Measurements from ENCODE around the gene ATP11C.

Gene ATP11C

DNA sequence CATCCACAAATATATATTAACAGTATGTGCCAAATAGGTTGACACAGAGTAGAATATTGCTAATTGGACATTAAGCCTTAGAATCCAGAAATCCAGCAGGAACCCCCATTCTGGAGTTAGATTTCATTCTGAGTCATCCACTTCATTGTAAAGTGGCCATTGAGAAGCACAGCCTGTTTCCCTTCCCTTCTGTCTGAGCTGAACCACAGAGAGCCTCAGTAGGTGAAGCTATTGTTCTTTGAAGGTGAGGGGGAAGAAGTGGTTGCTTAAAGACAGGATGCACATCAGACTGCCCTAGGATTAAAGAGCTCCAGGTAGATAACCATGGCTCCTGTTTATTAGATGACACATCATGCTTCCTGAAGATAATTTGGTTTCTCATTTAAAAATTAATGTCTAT is 194.3 kb downstream of the ATP11C start:
- Histone ChIP-seq H3K9me2 (replicated peaks; ENCODE audit: control insufficient read depth, low read length) (no peaks in the 10 kb centered on the region), H3K4me3 (ENCODE audit: low read length) (no peak overlapping the region), H3K36me3 (ENCODE audit: control insufficient read depth, low read length) (no peaks in the 10 kb centered on the region), H3K9me3 (ENCODE audit: control insufficient read depth, insufficient read depth, low read length) (no peaks in the 10 kb centered on the region), H3F3A (ENCODE audit: control insufficient read depth, insufficient read depth) (no peaks in the 10 kb centered on the region), H3K27ac (ENCODE audit: low read depth, low read length) (no peak overlapping the region), H3K79me2 (ENCODE audit: control insufficient read depth, low read length) (no peaks in the 10 kb centered on the region), H3K4me2 (ENCODE audit: low read length) (no peak overlapping the region), H4K20me1 (ENCODE audit: control insufficient read depth, insufficient read depth, low read depth, low read length) (no peaks in the 10 kb centered on the region), H3K27me3 (ENCODE audit: control insufficient read depth, low read length) (no peaks in the 10 kb centered on the region), H3K4me1 (ENCODE audit: control insufficient read depth, low read length) (no peaks in the 10 kb centered on the region)
- TF ChIP-seq, protein P1, sequence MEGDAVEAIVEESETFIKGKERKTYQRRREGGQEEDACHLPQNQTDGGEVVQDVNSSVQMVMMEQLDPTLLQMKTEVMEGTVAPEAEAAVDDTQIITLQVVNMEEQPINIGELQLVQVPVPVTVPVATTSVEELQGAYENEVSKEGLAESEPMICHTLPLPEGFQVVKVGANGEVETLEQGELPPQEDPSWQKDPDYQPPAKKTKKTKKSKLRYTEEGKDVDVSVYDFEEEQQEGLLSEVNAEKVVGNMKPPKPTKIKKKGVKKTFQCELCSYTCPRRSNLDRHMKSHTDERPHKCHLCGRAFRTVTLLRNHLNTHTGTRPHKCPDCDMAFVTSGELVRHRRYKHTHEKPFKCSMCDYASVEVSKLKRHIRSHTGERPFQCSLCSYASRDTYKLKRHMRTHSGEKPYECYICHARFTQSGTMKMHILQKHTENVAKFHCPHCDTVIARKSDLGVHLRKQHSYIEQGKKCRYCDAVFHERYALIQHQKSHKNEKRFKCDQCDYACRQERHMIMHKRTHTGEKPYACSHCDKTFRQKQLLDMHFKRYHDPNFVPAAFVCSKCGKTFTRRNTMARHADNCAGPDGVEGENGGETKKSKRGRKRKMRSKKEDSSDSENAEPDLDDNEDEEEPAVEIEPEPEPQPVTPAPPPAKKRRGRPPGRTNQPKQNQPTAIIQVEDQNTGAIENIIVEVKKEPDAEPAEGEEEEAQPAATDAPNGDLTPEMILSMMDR (IDR thresholded peaks at IDR 0.05; ENCODE audit: low read depth, low read length, poor library complexity, severe bottlenecking) = no peak
- no peak for TF ChIP-seq EZH2phosphoT487 (IDR thresholded peaks at IDR 0.05; ENCODE audit: borderline replicate concordance, low read length)

DNA sequence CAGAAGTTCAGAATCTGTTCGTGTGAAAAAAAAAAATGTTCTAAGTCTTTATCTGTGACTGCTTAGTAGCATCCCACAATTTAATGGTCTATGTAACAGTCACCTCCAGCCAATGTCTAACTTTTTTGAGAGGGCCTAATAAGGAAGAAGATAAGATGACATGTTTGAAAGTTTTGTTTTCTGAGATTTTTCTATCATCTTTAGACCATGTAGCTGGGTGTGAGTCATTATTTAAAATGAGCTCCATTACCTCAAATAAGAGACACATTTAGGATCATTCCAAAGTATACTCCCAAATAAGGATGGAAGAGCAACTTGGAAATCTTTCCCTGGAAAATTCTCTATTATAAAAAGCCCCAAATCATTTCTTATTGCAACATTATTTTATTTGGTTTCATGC is 196.7 kb downstream of the ATP11C start:
- Histone ChIP-seq H4K20me1 (ENCODE audit: control insufficient read depth, insufficient read depth, low read depth, low read length) (no peaks in the 10 kb centered on the region), H3K4me1 (ENCODE audit: control insufficient read depth, low read length) (no peaks in the 10 kb centered on the region), H3K27ac (ENCODE audit: low read depth, low read length) (no peak overlapping the region), H3K36me3 (ENCODE audit: control insufficient read depth, low read length) (no peaks in the 10 kb centered on the region), H3K9me2 (replicated peaks; ENCODE audit: control insufficient read depth, low read length) (no peaks in the 10 kb centered on the region), H3K27me3 (ENCODE audit: control insufficient read depth, low read length) (no peaks in the 10 kb centered on the region), H3K9me3 (ENCODE audit: control insufficient read depth, insufficient read depth, low read length) (no peaks in the 10 kb centered on the region), H3F3A (ENCODE audit: control insufficient read depth, insufficient read depth) (no peaks in the 10 kb centered on the region), H3K4me3 (ENCODE audit: low read length) (no peak overlapping the region), H3K79me2 (ENCODE audit: control insufficient read depth, low read length) (no peaks in the 10 kb centered on the region), H3K4me2 (ENCODE audit: low read length) (no peak overlapping the region)
- TF ChIP-seq EZH2phosphoT487 (IDR thresholded peaks at IDR 0.05; ENCODE audit: borderline replicate concordance, low read length) = no peak
- TF ChIP-seq, protein P1 (IDR thresholded peaks at IDR 0.05; ENCODE audit: low read depth, low read length, poor library complexity, severe bottlenecking) = no peak

DNA sequence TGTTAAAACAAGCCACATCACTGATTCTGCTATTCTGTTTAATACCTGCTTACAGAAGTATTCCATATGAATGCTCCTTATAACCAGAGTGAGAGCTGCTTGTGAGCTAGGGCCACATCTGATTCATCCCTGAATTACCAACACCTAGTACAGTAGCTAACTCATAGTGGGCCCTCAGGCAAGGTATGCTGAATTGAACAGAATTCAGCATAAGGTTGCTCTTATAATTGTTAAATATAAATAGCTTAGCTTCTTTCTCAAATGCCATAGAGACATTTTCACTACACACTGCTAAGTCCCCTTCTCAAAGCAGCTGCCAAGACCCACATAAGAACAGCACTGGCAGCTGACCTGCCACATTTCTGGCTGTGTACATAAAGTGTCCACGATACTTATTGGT is 197.9 kb downstream of the ATP11C start:
- Histone ChIP-seq H3K9me3 (ENCODE audit: control insufficient read depth, insufficient read depth, low read length) (no peaks in the 10 kb centered on the region), H3K4me2 (ENCODE audit: low read length) (no peak overlapping the region), H3K36me3 (ENCODE audit: control insufficient read depth, low read length) (no peaks in the 10 kb centered on the region), H3F3A (ENCODE audit: control insufficient read depth, insufficient read depth) (no peaks in the 10 kb centered on the region), H3K4me1 (ENCODE audit: control insufficient read depth, low read length) (no peaks in the 10 kb centered on the region), H3K27me3 (ENCODE audit: control insufficient read depth, low read length) (no peaks in the 10 kb centered on the region), H4K20me1 (ENCODE audit: control insufficient read depth, insufficient read depth, low read depth, low read length) (no peaks in the 10 kb centered on the region), H3K9me2 (replicated peaks; ENCODE audit: control insufficient read depth, low read length) (no peaks in the 10 kb centered on the region), H3K79me2 (ENCODE audit: control insufficient read depth, low read length) (no peaks in the 10 kb centered on the region), H3K4me3 (ENCODE audit: low read length) (no peak overlapping the region), H3K27ac (ENCODE audit: low read depth, low read length) (no peak overlapping the region)
- TF ChIP-seq EZH2phosphoT487 (IDR thresholded peaks at IDR 0.05; ENCODE audit: borderline replicate concordance, low read length) = no peak

DNA sequence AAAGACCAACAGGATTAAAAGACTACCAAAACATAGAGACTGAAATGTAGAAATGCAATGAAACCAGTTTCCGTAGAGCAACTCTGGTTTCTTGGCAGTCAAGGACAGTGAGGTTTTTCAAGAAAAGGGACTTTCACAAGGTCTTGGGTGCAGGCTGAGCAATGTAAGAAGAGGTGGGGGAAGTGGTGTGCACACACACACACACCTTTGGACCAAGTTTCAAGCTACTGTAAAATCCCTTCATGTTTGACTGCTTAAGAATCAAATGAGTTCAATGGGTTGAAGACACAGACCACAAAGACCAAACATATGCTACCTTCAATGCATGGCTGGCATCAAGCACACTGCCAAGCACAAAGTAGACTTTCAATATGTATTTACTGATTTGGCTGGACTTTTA is 207.1 kb downstream of the ATP11C start:
- no peak overlapping the region for H3K4me2 ChIP-seq (ENCODE audit: low read length)
- no peaks in the 10 kb centered on the region for H4K20me1 ChIP-seq (ENCODE audit: control insufficient read depth, insufficient read depth, low read depth, low read length)
- H3K9me2 ChIP-seq (replicated peaks; ENCODE audit: control insufficient read depth, low read length) = no peaks in the 10 kb centered on the region
- H3K4me3 ChIP-seq (ENCODE audit: low read length) = no peak overlapping the region
- H3K36me3 ChIP-seq (ENCODE audit: control insufficient read depth, low read length) = no peaks in the 10 kb centered on the region
- TF ChIP-seq, protein P1 (IDR thresholded peaks at IDR 0.05; ENCODE audit: low read depth, low read length, poor library complexity, severe bottlenecking) = no peak
- TF ChIP-seq EZH2phosphoT487 (IDR thresholded peaks at IDR 0.05; ENCODE audit: borderline replicate concordance, low read length) = no peak
- H3K9me3 ChIP-seq (ENCODE audit: control insufficient read depth, insufficient read depth, low read length) = no peaks in the 10 kb centered on the region
- no peaks in the 10 kb centered on the region for H3K79me2 ChIP-seq (ENCODE audit: control insufficient read depth, low read length)
- no peak overlapping the region for H3K27ac ChIP-seq (ENCODE audit: low read depth, low read length)
- no peaks in the 10 kb centered on the region for H3K4me1 ChIP-seq (ENCODE audit: control insufficient read depth, low read length)
- no peaks in the 10 kb centered on the region for H3F3A ChIP-seq (ENCODE audit: control insufficient read depth, insufficient read depth)
- no peaks in the 10 kb centered on the region for H3K27me3 ChIP-seq (ENCODE audit: control insufficient read depth, low read length)
